HCT116 (cell line): ENCODE measurements around the gene ARL15. TPM values are rescaled to one million over a fixed set of nuclear protein-coding genes. Genes with fewer than 3 reads are reported as not detected.

Experiments
- ATAC-seq: fragments of 200-7000 bp; cut with Tn5 transposase; 2 replicates; pipeline ENCODE4 v1.9.1; 2020; ENCODE audit warnings: mild to moderate bottlenecking, moderate library complexity
- BruUV-seq: library from RNA; stranded (reverse); fragments of 400-500 nt; replicated peaks from 2 replicates; lab custom pipeline; 2021; lab: Mats Ljungman, UMichigan
- CTCF ChIA-PET: fragments of 300-600 bp; sonication (Branson Sonifier 250); formaldehyde crosslinking; loops from one replicate; lab custom pipeline; 2021; ENCODE audit warnings: antibody characterized with exemption; lab: Charles Lee
- POLR2A ChIA-PET: fragments of 300-600, 350-600 bp; sonication (Branson Sonifier 250); formaldehyde crosslinking; loops from one replicate; lab custom pipeline; 2021; ENCODE audit warnings: antibody characterized with exemption; lab: Charles Lee
- RAD21 ChIA-PET, 2 experiments: fragments of 300-600 bp; sonication (Branson Sonifier 250); formaldehyde crosslinking; loops; one replicate each; lab custom pipeline; 2023; ENCODE audit warnings: low total read pairs in 2 of 2; ENCODE audit not compliant: uncharacterized antibody in 2 of 2, unreplicated experiment in 2 of 2, low non-redundant PET in 1 of 2; lab: Charles Lee
- DNase-seq: peaks from one replicate; pipeline ENCODE4 v3.0.0-alpha.2; 2010; ENCODE audit warnings: low read depth, low spot score
- H2AFZ ChIP-seq: fragments of 200-600 bp; shearing (Covaris generic), sonication (generic); 2 replicates; pipeline ENCODE4 v1.6.1; 2017; ENCODE audit warnings: low read depth, mixed run types, mixed read lengths, antibody characterized with exemption, low read length; ENCODE audit not compliant: poor library complexity, severe bottlenecking
- H3K27ac ChIP-seq: 2 replicates; pipeline ENCODE4 v1.5.1; 2012; ENCODE audit warnings: low read depth, low read length
- H3K27me3 ChIP-seq: fragments of 200-600 bp; sonication (generic); 2 replicates; pipeline ENCODE4 v1.6.1; 2016; ENCODE audit warnings: mixed run types, low read length, mixed read lengths; ENCODE audit not compliant: insufficient read depth
- H3K36me3 ChIP-seq, 2 experiments: fragments of 200-500 bp in 1 of 2; fragments of 200-600 bp in 1 of 2; sonication (Bioruptor generic) in 1 of 2; sonication (generic) in 1 of 2; 2 replicates each; pipeline versions ENCODE4 v1.5.1 to v1.6.1; 2014 to 2016; ENCODE audit warnings: low read length in 2 of 2, inconsistent platforms in 1 of 2, mixed read lengths in 1 of 2, mixed run types in 1 of 2; ENCODE audit not compliant: insufficient read depth in 2 of 2, control insufficient read depth in 1 of 2
- H3K4me1 ChIP-seq, 2 experiments: fragments of 200-600 bp in 1 of 2; sonication (generic) in 1 of 2; 2 replicates each; pipeline versions ENCODE4 v1.5.1 to v1.6.1; 2012 to 2017; ENCODE audit warnings: low read length in 2 of 2, inconsistent platforms in 1 of 2, mild to moderate bottlenecking in 1 of 2, mixed read lengths in 1 of 2, mixed run types in 1 of 2, moderate library complexity in 1 of 2; ENCODE audit not compliant: insufficient read depth in 2 of 2, control insufficient read depth in 1 of 2
- H3K4me2 ChIP-seq: fragments of 200-600 bp; sonication (generic); 2 replicates; pipeline ENCODE4 v1.6.1; 2017; ENCODE audit warnings: mixed run types, low read length, mixed read lengths
- H3K4me3 ChIP-seq, 2 experiments: fragments of 200-600 bp in 1 of 2; sonication (generic) in 1 of 2; replicated peaks in 1 of 2; 2 replicates each; pipeline ENCODE4 v1.5.1; 2011 to 2016; ENCODE audit warnings: low read length in 2 of 2, control low read depth in 1 of 2, low read depth in 1 of 2, mild to moderate bottlenecking in 1 of 2, mixed read lengths in 1 of 2, mixed run types in 1 of 2
- H3K79me2 ChIP-seq: fragments of 200-600 bp; sonication (generic); 2 replicates; pipeline ENCODE4 v1.6.1; 2017; ENCODE audit warnings: mild to moderate bottlenecking, mixed run types, low read length, moderate library complexity, mixed read lengths; ENCODE audit not compliant: insufficient read depth
- H3K9ac ChIP-seq: fragments of 200-600 bp; sonication (generic); 2 replicates; pipeline ENCODE4 v1.6.1; 2016; ENCODE audit warnings: low read length, mixed read lengths
- H3K9me2 ChIP-seq: fragments of 200-600 bp; sonication (generic), shearing (Covaris generic); 2 replicates; pipeline ENCODE4 v1.6.1; 2017; ENCODE audit warnings: mixed run types, mild to moderate bottlenecking, moderate library complexity; ENCODE audit not compliant: insufficient read depth
- H3K9me3 ChIP-seq, 2 experiments: fragments of 200-500 bp in 1 of 2; fragments of 200-600 bp in 1 of 2; sonication (Bioruptor generic) in 1 of 2; sonication (generic) in 1 of 2; 2 replicates each; pipeline ENCODE4 v1.6.1; 2014 to 2017; ENCODE audit warnings: low read length in 2 of 2, mixed read lengths in 2 of 2, inconsistent platforms in 1 of 2, low read depth in 1 of 2, mild to moderate bottlenecking in 1 of 2, mixed run types in 1 of 2, moderate library complexity in 1 of 2; ENCODE audit not compliant: control insufficient read depth in 1 of 2, insufficient read depth in 1 of 2
- H4K20me1 ChIP-seq: fragments of 200-600 bp; sonication (generic), shearing (Covaris generic); 2 replicates; pipeline ENCODE4 v1.6.1; 2017; ENCODE audit warnings: mixed run types, mild to moderate bottlenecking, moderate library complexity; ENCODE audit not compliant: insufficient read depth
- CBX3 ChIP-seq: IDR thresholded peaks from 2 replicates; pipeline ENCODE4 v1.6.1; 2012; ENCODE audit warnings: low read depth
- CEBPB ChIP-seq: IDR thresholded peaks from 2 replicates; pipeline ENCODE4 v1.6.1; 2012; ENCODE audit warnings: low read depth
- ELF1 ChIP-seq: IDR thresholded peaks from 2 replicates; pipeline ENCODE4 v1.6.1; 2012; ENCODE audit warnings: low read depth, borderline replicate concordance
- EZH2 ChIP-seq: fragments of 200-600 bp; sonication (generic); IDR thresholded peaks from 2 replicates; pipeline ENCODE4 v1.6.1; 2017; ENCODE audit warnings: antibody characterized with exemption, mixed run types
- EZH2phosphoT487 ChIP-seq: fragments of 200-600 bp; IDR thresholded peaks from 2 replicates; pipeline ENCODE4 v1.6.1; 2018; ENCODE audit warnings: antibody characterized with exemption, borderline replicate concordance
- FOSL1 ChIP-seq: IDR thresholded peaks from 2 replicates; pipeline ENCODE4 v1.6.1; 2012; ENCODE audit warnings: low read depth
- JUND ChIP-seq: IDR thresholded peaks from 2 replicates; pipeline ENCODE4 v1.6.1; 2012
- MAX ChIP-seq: IDR thresholded peaks from 2 replicates; pipeline ENCODE4 v1.6.1; 2012
- POLR2A ChIP-seq: IDR thresholded peaks from 2 replicates; pipeline ENCODE4 v1.7.0; 2011; ENCODE audit warnings: borderline replicate concordance; ENCODE audit not compliant: insufficient read depth, insufficient read length; ENCODE audit errors: extremely low read depth
- POLR2AphosphoS5 ChIP-seq: IDR thresholded peaks from 2 replicates; pipeline ENCODE4 v1.6.1; 2011; ENCODE audit warnings: mild to moderate bottlenecking, low read depth, low read length, moderate library complexity
- RAD21 ChIP-seq: IDR thresholded peaks from 2 replicates; pipeline ENCODE4 v1.6.1; 2012; ENCODE audit warnings: low read depth, mild to moderate bottlenecking
- SIN3A ChIP-seq: IDR thresholded peaks from 2 replicates; pipeline ENCODE4 v1.6.1; 2012; ENCODE audit warnings: low read depth
- SP1 ChIP-seq: IDR thresholded peaks from 2 replicates; pipeline ENCODE4 v1.6.1; 2012; ENCODE audit warnings: low read depth
- SRF ChIP-seq: IDR thresholded peaks from 2 replicates; pipeline ENCODE4 v1.6.1; 2012; ENCODE audit warnings: low read depth
- ZBTB33 ChIP-seq: IDR thresholded peaks from 2 replicates; pipeline ENCODE4 v1.6.1; 2011; ENCODE audit warnings: mild to moderate bottlenecking, low read length, moderate library complexity; ENCODE audit not compliant: insufficient replicate concordance; ENCODE audit errors: extremely low read depth
- ZNF274 ChIP-seq: fragments of 200-500 bp; sonication (Bioruptor generic); IDR thresholded peaks from 2 replicates; pipeline ENCODE4 v1.6.1; 2014; ENCODE audit warnings: mild to moderate bottlenecking, low read depth, low read length, inconsistent platforms
- intact Hi-C: fragments of 100-400 bp; cut with micrococcal nuclease; formaldehyde crosslinking; loops from 2 replicates; pipeline ENCODE4 v1.10.0; 2022
- total RNA-seq: library from RNA; stranded (reverse); gene quantifications from one replicate; pipeline ENCODE4 v1.2.1, GENCODE V29; 2021; ENCODE audit not compliant: unreplicated experiment
- TF ChIP-seq, protein P1 (sequence below): IDR thresholded peaks from 2 replicates; pipeline ENCODE4 v1.6.1; 2012
- TF ChIP-seq, protein P2 (sequence below), 3 experiments: fragments of 200-600 bp in 1 of 3; sonication (generic) in 1 of 3; IDR thresholded peaks in 2 of 3; conservative IDR thresholded peaks in 1 of 3; 2 replicates each; pipeline ENCODE4 v1.5.1; 2012 to 2017; ENCODE audit warnings: low read depth in 2 of 3, low read length in 2 of 3, antibody characterized with exemption in 1 of 3, borderline replicate concordance in 1 of 3, control low read depth in 1 of 3, mild to moderate bottlenecking in 1 of 3, mixed read lengths in 1 of 3, mixed run types in 1 of 3, moderate library complexity in 1 of 3; ENCODE audit not compliant: insufficient read depth in 1 of 3

The ARL15 gene
- total RNA-seq, 1 experiment from 2014 or later: 15.0 TPM

GRCh38 chr5:54066433-54066832 lies 243.9 kb downstream of the ARL15 start (continued):
- no peak for TF ChIP-seq SRF

DNA sequence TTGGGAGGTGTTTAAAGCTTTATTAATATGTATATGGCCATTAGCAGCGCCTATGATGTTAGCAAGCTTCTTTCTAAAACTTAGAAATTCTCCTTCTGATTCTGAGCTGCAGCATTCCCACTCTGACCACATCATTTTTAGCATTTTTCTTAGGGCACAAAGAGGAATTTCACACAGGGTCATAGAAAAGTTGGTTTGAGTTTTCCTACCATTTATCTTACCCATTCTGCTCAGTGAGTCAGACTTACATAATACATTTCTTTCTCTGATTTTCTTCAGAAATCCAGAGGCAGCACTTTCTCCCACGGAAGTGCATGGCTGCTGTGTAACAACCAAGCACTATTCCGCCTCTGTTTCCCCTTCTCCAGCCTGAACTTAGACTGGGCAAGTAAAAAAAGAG lies 246.6 kb downstream of the ARL15 start:
- Histone ChIP-seq H3K4me3 (no peak overlapping the region), H3K79me2 (no peaks in the 10 kb centered on the region), H3K4me2 (no peak overlapping the region), H2AFZ (no peak overlapping the region), H3K4me1 (no peaks in the 10 kb centered on the region), H3K27ac (no peak overlapping the region), H3K9me3 (no peaks in the 10 kb centered on the region), H3K36me3 (no peaks in the 10 kb centered on the region)
- intact Hi-C loops: no loop called here
- no peak for ATAC-seq
- CTCF ChIA-PET: no interaction called here
- no peak for DNase-seq
- RAD21 ChIA-PET: no interaction called here
- POLR2A ChIA-PET: no interaction called here
- no TSS peak for BruUV-seq
- no peak for TF ChIP-seq RAD21
- TF ChIP-seq JUND: no peak
- TF ChIP-seq CBX3: no peak
- no peak for TF ChIP-seq MAX
- TF ChIP-seq ZBTB33: no peak
- TF ChIP-seq CEBPB: no peak
- TF ChIP-seq EZH2phosphoT487: no peak
- TF ChIP-seq, protein P1, sequence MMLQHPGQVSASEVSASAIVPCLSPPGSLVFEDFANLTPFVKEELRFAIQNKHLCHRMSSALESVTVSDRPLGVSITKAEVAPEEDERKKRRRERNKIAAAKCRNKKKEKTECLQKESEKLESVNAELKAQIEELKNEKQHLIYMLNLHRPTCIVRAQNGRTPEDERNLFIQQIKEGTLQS: no peak
- no peak for TF ChIP-seq ZNF274
- TF ChIP-seq ELF1: no peak
- TF ChIP-seq, protein P2, sequence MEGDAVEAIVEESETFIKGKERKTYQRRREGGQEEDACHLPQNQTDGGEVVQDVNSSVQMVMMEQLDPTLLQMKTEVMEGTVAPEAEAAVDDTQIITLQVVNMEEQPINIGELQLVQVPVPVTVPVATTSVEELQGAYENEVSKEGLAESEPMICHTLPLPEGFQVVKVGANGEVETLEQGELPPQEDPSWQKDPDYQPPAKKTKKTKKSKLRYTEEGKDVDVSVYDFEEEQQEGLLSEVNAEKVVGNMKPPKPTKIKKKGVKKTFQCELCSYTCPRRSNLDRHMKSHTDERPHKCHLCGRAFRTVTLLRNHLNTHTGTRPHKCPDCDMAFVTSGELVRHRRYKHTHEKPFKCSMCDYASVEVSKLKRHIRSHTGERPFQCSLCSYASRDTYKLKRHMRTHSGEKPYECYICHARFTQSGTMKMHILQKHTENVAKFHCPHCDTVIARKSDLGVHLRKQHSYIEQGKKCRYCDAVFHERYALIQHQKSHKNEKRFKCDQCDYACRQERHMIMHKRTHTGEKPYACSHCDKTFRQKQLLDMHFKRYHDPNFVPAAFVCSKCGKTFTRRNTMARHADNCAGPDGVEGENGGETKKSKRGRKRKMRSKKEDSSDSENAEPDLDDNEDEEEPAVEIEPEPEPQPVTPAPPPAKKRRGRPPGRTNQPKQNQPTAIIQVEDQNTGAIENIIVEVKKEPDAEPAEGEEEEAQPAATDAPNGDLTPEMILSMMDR (IDR thresholded peaks at IDR 0.05 in 2 of 3, conservative IDR thresholded peaks at IDR 0.05 in 1 of 3; ENCODE audit: borderline replicate concordance in 1 of 3, insufficient read depth in 1 of 3, low read depth in 2 of 3, low read length in 2 of 3): no peak
- TF ChIP-seq SP1: no peak
- no peak for TF ChIP-seq POLR2A
- TF ChIP-seq SIN3A: no peak
- no peak for TF ChIP-seq SRF
- TF ChIP-seq FOSL1: no peak
- no peak for TF ChIP-seq POLR2AphosphoS5
- TF ChIP-seq EZH2: no peak
- TF ChIP-seq, all 23 proteins: peak for 0
- no peak overlapping the region for H3K9ac ChIP-seq
- no peaks in the 10 kb centered on the region for H3K27me3 ChIP-seq
- no peaks in the 10 kb centered on the region for H3K9me2 ChIP-seq
- H4K20me1 ChIP-seq: no peaks in the 10 kb centered on the region
